Mucosa of rectum (tissue), 2 donors: Measurements from ENCODE around the gene NEK6.

ENCODE experiments used
- H3K27ac ChIP-seq, 2 donors: one replicate each; pipeline ENCODE4 v1.7.0; 2013; ENCODE audit warnings: inconsistent platforms in 2 of 2, low read depth in 2 of 2, low read length in 2 of 2
- H3K27me3 ChIP-seq, 2 donors: one replicate each; pipeline ENCODE4 v1.7.0; 2013; ENCODE audit warnings: low read length in 2 of 2; ENCODE audit not compliant: control insufficient read depth in 2 of 2, insufficient read depth in 2 of 2
- H3K36me3 ChIP-seq, 2 donors: one replicate each; pipeline ENCODE4 v1.7.0; 2013; ENCODE audit warnings: low read length in 2 of 2; ENCODE audit not compliant: control insufficient read depth in 2 of 2, insufficient read depth in 2 of 2
- H3K4me1 ChIP-seq, 2 donors: one replicate each; pipeline ENCODE4 v1.7.0; 2013; ENCODE audit warnings: low read length in 2 of 2, mild to moderate bottlenecking in 1 of 2; ENCODE audit not compliant: control insufficient read depth in 2 of 2, insufficient read depth in 2 of 2
- H3K4me3 ChIP-seq, 2 donors: one replicate each; pipeline ENCODE4 v1.7.0; 2013; ENCODE audit warnings: low read length in 2 of 2
- H3K9ac ChIP-seq, 2 donors: one replicate each; pipeline ENCODE4 v1.7.0; 2013; ENCODE audit warnings: low read length in 2 of 2, low read depth in 1 of 2, mild to moderate bottlenecking in 1 of 2
- H3K9me3 ChIP-seq, 2 donors: one replicate each; pipeline ENCODE4 v1.7.0; 2013; ENCODE audit warnings: low read length in 2 of 2; ENCODE audit not compliant: control insufficient read depth in 2 of 2
- donor health status: healthy.
- donor health status: Normal muscosa, but diverticular disease.

The NEK6 gene

DNA sequence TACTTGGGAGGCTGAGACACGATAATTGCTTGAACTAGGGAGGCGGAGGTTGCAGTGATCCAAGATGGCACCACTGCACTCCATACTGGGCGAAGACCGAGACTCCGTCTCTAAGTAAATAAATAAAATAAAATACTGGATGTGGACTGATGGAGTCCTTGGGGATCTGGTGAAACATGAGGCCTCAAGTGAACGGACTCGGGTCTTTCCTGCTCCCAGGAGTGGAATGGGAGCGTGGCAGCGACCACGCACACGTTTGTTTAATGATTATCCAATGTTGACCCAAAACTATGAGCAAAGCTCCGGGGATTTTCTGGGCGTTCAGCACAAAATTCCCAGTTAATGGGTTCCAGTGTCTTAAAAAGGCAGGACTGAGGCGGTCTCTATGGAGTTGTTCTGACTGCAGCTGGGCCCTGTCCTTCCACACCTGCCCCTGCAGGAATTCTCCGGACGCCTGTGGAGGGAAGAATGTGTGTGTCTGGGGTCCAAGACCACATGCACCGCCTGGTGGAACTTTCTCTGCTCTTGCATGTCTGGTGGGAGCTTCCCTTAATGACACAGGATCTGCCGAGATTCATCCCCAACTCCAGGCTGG, 26.6 kb downstream of the NEK6 start:
- H3K27me3 ChIP-seq, result no peaks in the 10 kb centered on the region
- H3K9ac ChIP-seq, result peak overlapping the region in 1 of 2 donors; percentile 14
- peaks cover 0 to 4% of the 10 kb centered on the region in 2 donors for H3K36me3 ChIP-seq
- peak overlapping the region in 1 of 2 donors; percentile 85 for H3K27ac ChIP-seq
- H3K4me1 ChIP-seq, result peaks cover 55 to 58% of the 10 kb centered on the region in 2 donors
- no peak overlapping the region for H3K4me3 ChIP-seq
- no peaks in the 10 kb centered on the region for H3K9me3 ChIP-seq

DNA sequence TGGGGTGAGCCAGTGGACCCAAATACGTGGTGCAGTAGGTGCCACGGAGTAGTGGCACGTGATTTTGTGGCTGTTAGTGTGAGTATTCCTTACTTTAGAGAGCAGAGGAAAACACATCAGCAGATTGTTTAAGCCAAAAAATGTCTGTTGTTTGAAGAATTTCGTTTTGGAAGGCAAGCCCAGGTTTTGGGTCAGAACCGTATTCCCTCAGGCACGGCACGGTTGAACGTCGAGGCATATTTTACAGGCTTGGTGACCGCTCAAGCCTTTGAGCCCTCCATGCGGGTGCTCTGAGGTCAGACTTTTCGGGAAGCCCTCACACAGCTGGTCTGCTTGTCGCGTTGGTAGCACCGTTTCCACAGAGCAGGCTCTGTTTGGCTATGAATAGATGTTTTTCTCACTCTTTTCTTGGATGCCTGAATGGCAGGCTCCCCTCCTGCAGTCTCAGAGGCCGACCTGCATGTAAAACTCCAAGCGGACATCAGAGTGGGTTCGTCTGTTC, 27.2 kb downstream of the NEK6 start:
- Histone ChIP-seq H3K36me3 (peaks cover 3 to 7% of the 10 kb centered on the region in 2 donors), H3K27me3 (no peaks in the 10 kb centered on the region), H3K4me1 (peaks cover 50 to 53% of the 10 kb centered on the region in 2 donors), H3K9ac (peak overlapping the region; percentile 15 to 44), H3K9me3 (no peaks in the 10 kb centered on the region), H3K27ac (peak overlapping the region; percentile 73 to 85), H3K4me3 (no peak overlapping the region)

DNA sequence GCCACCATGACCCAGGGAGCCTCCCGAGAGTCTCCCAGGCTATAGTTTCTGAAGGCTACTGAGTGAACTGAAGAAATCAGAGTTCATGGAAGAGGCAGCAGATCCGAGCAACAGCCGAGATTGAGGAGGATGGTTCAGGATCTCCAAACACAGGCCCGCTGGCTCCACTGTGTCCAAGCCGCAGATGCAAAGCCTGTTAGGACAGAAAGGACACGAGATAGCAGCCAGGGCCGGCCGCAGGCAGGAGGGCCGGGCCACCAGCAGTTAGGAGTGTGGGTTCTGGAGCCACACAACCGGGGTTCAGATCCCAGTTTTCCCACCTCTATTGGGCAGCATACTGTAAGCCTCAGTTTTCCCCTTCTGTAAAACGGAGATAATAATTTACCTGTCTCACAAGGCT, 27.7 kb downstream of the NEK6 start:
- peak overlapping the region in 1 of 2 donors; percentile 2 for H3K4me3 ChIP-seq
- peak overlapping the region; percentile 73 to 85 for H3K27ac ChIP-seq
- H3K4me1 ChIP-seq, result peaks cover 47 to 49% of the 10 kb centered on the region in 2 donors

DNA sequence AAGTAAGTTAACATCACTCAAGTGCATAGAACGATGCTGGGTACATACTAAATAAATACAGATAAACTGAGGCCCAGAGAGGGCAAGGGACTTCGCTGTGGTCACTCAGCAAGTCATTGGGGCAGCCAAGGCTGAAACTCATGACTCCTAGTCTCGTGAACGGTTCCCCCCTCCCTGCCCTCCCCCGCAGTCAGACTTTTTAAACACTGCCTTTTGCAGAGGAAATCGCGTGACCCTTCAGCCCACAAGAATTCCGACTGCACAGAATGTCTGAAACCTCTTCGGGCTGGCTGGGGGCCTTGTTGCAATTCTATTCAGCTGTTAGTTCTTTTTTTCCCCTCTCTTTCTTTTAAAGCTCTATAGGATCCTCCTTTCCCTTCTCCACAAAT, 28.1 kb downstream of the NEK6 start:
- Histone ChIP-seq H3K9me3 (no peaks in the 10 kb centered on the region), H3K27ac (peak overlapping the region; percentile 73 to 85), H3K27me3 (no peaks in the 10 kb centered on the region), H3K36me3 (peaks cover 3 to 7% of the 10 kb centered on the region in 2 donors), H3K4me3 (peak overlapping the region in 1 of 2 donors; percentile 2), H3K4me1 (peaks cover 47 to 49% of the 10 kb centered on the region in 2 donors), H3K9ac (peak overlapping the region; percentile 44 to 64)

More for the DNA sequence above, 27.7 kb downstream of the NEK6 start:
- Histone ChIP-seq H3K9me3 (no peaks in the 10 kb centered on the region), H3K9ac (peak overlapping the region; percentile 15 to 44), H3K27me3 (no peaks in the 10 kb centered on the region), H3K36me3 (peaks cover 3 to 7% of the 10 kb centered on the region in 2 donors)

DNA sequence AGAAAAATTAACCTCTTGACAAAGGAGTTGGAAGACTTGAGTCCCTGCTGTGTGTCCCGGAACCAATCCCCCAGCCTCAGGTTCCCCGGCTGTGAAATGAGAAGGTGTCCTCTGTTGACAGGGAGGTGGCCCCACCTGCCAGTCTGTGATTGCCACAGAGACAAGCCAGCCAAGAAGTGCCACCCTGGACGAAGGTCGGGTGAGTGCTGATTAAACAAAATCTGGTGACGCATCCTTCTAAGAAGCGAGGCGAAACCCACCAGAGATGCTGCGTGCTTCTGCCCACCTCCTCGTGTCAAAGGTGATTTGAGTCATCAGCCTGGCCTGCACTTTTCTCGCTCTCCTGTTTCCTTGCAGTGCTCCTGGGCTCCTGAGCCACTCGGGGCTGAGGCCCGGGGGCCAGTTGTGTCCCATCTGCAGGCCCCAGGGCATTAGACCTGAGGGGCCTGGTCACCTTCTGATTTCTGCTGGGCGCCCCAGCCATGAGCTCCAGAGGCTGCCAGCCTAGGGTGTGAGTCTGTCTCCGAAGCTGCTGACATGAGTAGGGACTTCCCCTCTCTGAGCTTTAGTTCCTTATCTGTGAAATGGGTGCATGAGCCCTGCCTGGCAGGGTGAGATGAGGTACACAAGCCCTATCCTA, 28.7 kb downstream of the NEK6 start:
- H3K27ac ChIP-seq, result peak overlapping the region; percentile 73 to 85
- peak overlapping the region; percentile 2 to 19 for H3K4me3 ChIP-seq
- peak overlapping the region; percentile 44 to 64 for H3K9ac ChIP-seq
- H3K4me1 ChIP-seq, result peaks cover 44% of the 10 kb centered on the region in 2 donors
- no peaks in the 10 kb centered on the region for H3K9me3 ChIP-seq
- no peaks in the 10 kb centered on the region for H3K27me3 ChIP-seq
- H3K36me3 ChIP-seq, result peaks cover 3 to 7% of the 10 kb centered on the region in 2 donors

DNA sequence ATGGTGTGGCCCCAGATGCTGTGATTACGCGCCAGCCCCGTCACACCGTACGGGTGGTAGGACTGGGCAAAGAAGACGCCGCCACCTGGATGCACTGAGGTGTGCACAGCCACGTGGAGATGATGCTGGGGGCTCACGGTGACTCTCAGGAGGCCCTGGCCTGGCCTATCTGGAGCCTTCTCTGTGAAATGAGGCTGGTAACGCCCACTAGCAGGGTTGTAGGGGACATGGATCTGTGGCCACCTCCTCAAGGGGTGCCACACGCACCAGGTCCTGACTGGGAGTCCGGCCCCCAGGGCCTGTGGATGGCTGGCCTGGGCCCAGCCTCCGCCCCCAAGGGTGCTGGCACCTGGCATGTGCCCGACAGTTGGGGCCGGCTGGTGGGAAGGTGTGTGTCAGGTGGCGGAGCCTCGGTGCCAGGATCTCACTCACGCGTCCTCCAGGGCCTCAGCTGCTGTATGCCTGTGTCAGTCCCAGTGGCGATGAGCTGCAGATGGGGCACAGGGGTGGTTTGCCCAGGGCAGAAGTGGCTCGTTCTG, 32.4 kb downstream of the NEK6 start:
- peaks cover 3 to 7% of the 10 kb centered on the region in 2 donors for H3K36me3 ChIP-seq
- H3K4me1 ChIP-seq, result peaks cover 23 to 36% of the 10 kb centered on the region in 2 donors
- H3K4me3 ChIP-seq, result no peak overlapping the region
- no peak overlapping the region for H3K9ac ChIP-seq
- H3K27ac ChIP-seq, result peak overlapping the region in 1 of 2 donors; percentile 16
- no peaks in the 10 kb centered on the region for H3K9me3 ChIP-seq
- H3K27me3 ChIP-seq, result no peaks in the 10 kb centered on the region

DNA sequence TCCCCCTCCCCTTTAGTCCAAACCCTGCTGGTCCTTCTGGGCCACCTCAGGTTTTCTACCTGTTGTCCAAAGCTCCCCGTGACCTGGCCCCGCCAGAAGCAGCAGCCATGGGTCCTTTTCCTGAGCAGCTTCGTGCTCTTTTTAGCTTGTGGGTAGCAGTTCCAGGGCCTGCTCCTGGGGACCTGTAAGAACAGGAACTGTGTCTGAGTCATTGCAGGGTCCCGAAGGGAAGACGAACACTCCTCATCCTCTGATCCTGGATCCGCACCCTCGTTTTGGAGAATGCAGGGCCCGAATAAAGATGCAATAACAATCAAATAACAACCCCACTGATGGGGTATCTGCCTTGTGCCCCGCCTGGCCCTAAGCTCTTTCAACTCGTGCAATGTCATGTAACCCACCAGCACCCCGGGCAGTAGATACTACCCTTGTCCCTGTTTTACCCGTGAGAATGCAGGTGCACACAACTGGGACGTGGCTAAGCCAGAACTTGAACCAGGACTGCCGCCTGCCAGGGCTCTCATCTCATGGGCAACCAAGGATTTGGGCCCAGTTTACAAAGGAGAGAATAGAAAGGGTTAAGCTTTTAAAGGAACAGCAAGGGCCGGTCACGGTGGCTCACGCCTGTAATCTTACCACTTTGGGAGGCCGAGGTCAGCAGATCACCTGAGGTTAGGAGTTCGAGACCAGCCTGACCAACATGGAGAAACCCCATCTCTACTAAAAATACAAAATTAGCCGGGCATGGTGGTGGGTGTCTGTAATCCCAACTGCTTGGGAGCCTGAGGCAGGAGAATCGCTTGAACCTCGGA, 33.2 kb downstream of the NEK6 start:
- H3K27me3 ChIP-seq, result no peaks in the 10 kb centered on the region
- H3K4me3 ChIP-seq, result no peak overlapping the region
- H3K9me3 ChIP-seq, result no peaks in the 10 kb centered on the region
- H3K36me3 ChIP-seq, result peaks cover 3 to 7% of the 10 kb centered on the region in 2 donors
- H3K4me1 ChIP-seq, result peaks cover 17 to 35% of the 10 kb centered on the region in 2 donors
- peak overlapping the region; percentile 16 to 23 for H3K27ac ChIP-seq
- H3K9ac ChIP-seq, result no peak overlapping the region

DNA sequence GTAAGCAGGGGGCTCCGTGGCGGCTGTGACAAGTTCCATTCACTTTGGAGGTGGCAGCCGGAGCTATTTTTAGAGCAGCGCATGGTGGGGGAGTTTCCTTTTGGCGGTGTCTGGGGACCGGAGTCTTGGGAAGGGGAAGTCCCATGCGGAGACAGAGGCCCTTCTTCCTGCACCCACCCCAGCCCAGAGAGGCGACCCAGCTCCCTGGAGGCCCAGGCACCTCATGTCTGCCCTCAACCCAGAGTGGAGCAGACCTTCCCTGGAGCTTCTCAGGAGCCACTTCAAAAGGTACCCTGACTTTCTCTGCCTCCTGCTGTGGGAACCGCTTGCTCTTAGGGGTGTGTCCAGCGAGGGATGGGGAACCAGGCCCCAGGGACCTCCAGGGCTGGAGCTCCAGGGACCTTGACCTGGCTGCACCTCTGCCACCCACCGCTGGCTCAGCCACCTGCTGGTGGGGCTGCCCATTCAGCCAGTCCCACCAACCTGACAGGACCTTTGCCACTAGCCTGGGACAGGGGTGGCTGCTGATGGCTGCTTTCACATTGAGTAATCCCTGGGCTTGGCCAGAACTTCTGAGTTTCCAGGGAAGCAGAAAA, 34.1 kb downstream of the NEK6 start:
- Histone ChIP-seq H3K27me3 (no peaks in the 10 kb centered on the region), H3K4me1 (peaks cover 7 to 26% of the 10 kb centered on the region in 2 donors), H3K9ac (no peak overlapping the region), H3K36me3 (peaks cover 3 to 7% of the 10 kb centered on the region in 2 donors), H3K4me3 (peak overlapping the region in 1 of 2 donors; percentile 9), H3K9me3 (no peaks in the 10 kb centered on the region), H3K27ac (peak overlapping the region in 1 of 2 donors; percentile 56)

DNA sequence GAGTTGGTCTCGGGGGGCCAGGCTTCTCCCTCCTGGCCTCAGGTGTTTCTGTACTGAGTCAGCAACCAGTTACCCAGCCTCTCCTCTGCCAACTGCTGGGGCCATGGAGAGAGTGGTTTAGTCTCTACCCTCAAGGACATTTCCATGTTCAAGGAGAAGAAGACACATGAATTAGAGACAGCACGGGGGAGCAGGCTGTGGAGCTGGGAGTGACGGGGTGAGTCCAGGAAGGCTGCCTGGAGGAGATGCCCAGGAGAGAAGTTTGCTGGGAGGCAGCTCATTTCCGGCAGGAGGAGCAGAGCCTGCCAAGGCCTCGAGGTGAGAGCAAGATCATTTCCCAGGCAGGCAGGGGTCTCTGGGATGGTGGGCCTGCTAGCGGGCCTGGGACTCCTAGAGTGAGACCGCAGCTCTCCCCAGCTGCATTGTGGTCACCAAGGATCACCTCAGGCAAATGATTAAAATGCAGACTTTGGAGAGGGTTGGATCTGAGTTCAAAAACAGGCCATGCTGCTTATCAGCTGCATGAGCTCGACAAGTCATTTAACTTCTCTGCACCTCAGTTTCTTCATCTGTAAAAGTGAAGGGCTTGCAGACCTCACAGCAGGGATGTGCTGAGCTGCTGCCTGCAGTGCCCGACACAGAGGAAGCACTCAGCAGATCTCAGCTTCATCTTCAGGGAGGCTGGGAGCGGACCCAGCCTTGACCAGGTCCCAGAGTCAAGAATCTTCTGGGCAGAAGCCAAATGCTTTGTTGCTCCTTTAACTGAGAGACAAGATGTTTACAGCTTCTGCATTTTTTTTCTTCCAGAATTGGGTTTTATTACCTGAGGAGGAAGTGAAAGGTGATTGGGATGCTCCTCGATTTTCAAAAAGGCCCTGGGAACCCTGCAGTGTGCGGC, 35.2 kb downstream of the NEK6 start:
- Histone ChIP-seq H3K9me3 (no peaks in the 10 kb centered on the region), H3K9ac (no peak overlapping the region), H3K4me1 (peaks cover 8 to 23% of the 10 kb centered on the region in 2 donors), H3K36me3 (peaks cover 3 to 4% of the 10 kb centered on the region in 2 donors), H3K27ac (peak overlapping the region in 1 of 2 donors; percentile 5), H3K4me3 (no peak overlapping the region), H3K27me3 (no peaks in the 10 kb centered on the region)
